Activated gamma-delta T cell (primary cell): ENCODE measurements around the gene ERCC2.
"Not testable (repeated sequence)": the region's sequence is repeated elsewhere in the genome, so short reads cannot be mapped to it uniquely, and the experiment has no call there.

ENCODE experiments used
- DNase-seq: peaks from one replicate; lab custom pipeline; 2025; lab: John Stamatoyannopoulos, UW

Gene ERCC2

GRCh38 chr19:45354241-45354842 lies 16.0 kb downstream of the ERCC2 start:
- no peak for DNase-seq

- DNase-seq, result no peak
These were observed 17.2 kb downstream of the ERCC2 start for GRCh38 chr19:45352914-45353796.

GRCh38 chr19:45352471-45352870 lies 17.9 kb downstream of the ERCC2 start:
- no peak for DNase-seq

- DNase-seq, result no peak
These were observed 18.3 kb downstream of the ERCC2 start for GRCh38 chr19:45352062-45352461.

GRCh38 chr19:45351401-45351952 lies 18.9 kb downstream of the ERCC2 start:
- DNase-seq, result no peak

GRCh38 chr19:45350477-45351058 lies 19.8 kb downstream of the ERCC2 start:
- DNase-seq, result no peak

GRCh38 chr19:45349430-45349941 lies 20.9 kb downstream of the ERCC2 start:
- DNase-seq, result no peak

GRCh38 chr19:45349126-45349415 lies 21.3 kb downstream of the ERCC2 start:
- DNase-seq, result no peak

- no peak for DNase-seq
These were observed 21.8 kb downstream of the ERCC2 start for GRCh38 chr19:45348367-45349125.

GRCh38 chr19:45347570-45348366 lies 22.6 kb downstream of the ERCC2 start:
- DNase-seq, result no peak

- DNase-seq, result no peak
These were observed 23.9 kb downstream of the ERCC2 start for GRCh38 chr19:45346449-45346848.

- no peak for DNase-seq
These were observed 24.9 kb downstream of the ERCC2 start for GRCh38 chr19:45345506-45345860.

- no peak for DNase-seq
These were observed 25.5 kb downstream of the ERCC2 start for GRCh38 chr19:45344621-45345505.

GRCh38 chr19:45342911-45343310 lies 27.5 kb downstream of the ERCC2 start:
- DNase-seq, result no peak

- DNase-seq, result no peak
These were observed 29.4 kb downstream of the ERCC2 start for GRCh38 chr19:45340899-45341453.

GRCh38 chr19:45340232-45340898 lies 30.0 kb downstream of the ERCC2 start, which contains the start of gene KLC3:
TSS of gene KLC3 (plus strand) at chr19:45340750. CDS start at chr19:45345542, 4,792 bp downstream.
- no peak for DNase-seq

GRCh38 chr19:45339629-45340028 lies 30.7 kb downstream of the ERCC2 start:
- DNase-seq, result no peak

GRCh38 chr19:45336696-45337251 lies 33.6 kb downstream of the ERCC2 start:
- no peak for DNase-seq

GRCh38 chr19:45334881-45335280 lies 35.5 kb downstream of the ERCC2 start:
- not testable (repeated sequence) for DNase-seq
